ENCODE measurements around the gene C11orf21. TPM values are rescaled to one million over a fixed set of nuclear protein-coding genes. Genes with fewer than 3 reads are reported as not detected.
A peak's percentile ranks its signal among the peaks of the same experiment; 100 is the strongest.

Gene C11orf21
- polyA plus RNA-seq, 3 donors, result 10.8 to 135 (median 13.1) TPM

DNA sequence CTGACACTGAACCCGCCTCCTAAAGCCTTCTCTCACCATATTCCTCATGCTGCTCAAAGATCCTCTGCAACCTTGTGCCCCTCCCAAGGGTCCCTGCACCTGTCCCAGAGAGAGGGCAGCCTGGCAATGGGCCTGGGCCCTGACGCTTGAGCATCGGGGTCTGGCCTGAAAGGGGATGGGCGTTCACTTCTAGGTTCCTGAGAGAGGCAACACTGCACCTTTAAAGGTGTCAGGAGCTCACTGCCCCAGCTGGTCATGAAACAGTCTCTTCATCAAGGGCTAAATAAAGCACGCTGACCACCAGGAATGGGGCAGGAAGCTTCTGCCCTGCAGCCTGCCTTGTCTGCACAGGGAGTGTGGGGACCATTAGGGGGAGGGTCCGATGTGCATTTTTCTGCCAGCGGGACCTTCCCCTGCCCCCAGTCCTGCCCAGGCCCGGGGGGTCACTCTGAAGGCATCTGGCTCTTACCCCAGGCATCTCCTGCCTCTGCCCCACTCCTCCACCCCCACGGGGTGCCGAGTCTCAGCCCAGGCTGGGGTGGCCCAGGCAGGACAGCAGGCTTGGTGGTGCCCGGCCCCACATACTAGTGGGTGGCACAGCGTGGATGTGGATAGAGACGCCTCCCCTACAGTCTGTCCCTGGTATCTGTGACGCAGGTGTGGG is 3.5 kb downstream of the C11orf21 start:
- Histone ChIP-seq H3K27ac (ENCODE audit: low read depth in 1 of 2, low read length in 2 of 2) (no peak overlapping the region), H3K4me1 (ENCODE audit: control insufficient read depth in 1 of 2, insufficient read depth in 2 of 2, low read length in 2 of 2) (peaks cover 40 to 53% of the 10 kb centered on the region in 2 donors), H3K79me2 (ENCODE audit: insufficient read depth, low read length) (peaks cover 46% of the 10 kb centered on the region), H4K20me1 (ENCODE audit: insufficient read depth, low read length) (peaks cover 56% of the 10 kb centered on the region), H3K27me3 (ENCODE audit: control insufficient read depth in 2 of 2, insufficient read depth in 2 of 2, low read length in 2 of 2) (peaks cover 0 to 2% of the 10 kb centered on the region in 2 donors), H3K9ac (ENCODE audit: insufficient read depth, low read length, poor library complexity, severe bottlenecking) (no peak overlapping the region), H3K36me3 (replicated peaks in 1 of 2; ENCODE audit: control insufficient read depth in 1 of 2, insufficient read depth in 2 of 2, low read length in 2 of 2) (peaks cover 29 to 34% of the 10 kb centered on the region in 2 donors), H2AFZ (ENCODE audit: insufficient read depth, low read depth, low read length, poor library complexity, severe bottlenecking) (no peak overlapping the region), H3K4me2 (replicated peaks; ENCODE audit: extremely low read depth, low read length, poor library complexity, severe bottlenecking) (no peak overlapping the region), H3K4me3 (replicated peaks in 1 of 3; ENCODE audit: low read depth in 2 of 3, low read length in 3 of 3) (no peak overlapping the region), H3K9me3 (replicated peaks in 1 of 2; ENCODE audit: control insufficient read depth in 1 of 2, insufficient read depth in 1 of 2, low read length in 2 of 2) (no peaks in the 10 kb centered on the region)
- intact Hi-C loops (cut with micrococcal nuclease), result loop anchor here in 1 of 2 donors (5.0 kb wide), 1 partner anchor 101 kb away; no protein-coding TSS in a partner anchor
- H3K4me1 Mint-ChIP-seq, result peaks cover 58% of the 10 kb centered on the region
- H3K9me3 Mint-ChIP-seq, result peaks cover 0 to 3% (median 0%) of the 10 kb centered on the region in 7 donors
- DNase-seq, result no peak
- TF ChIP-seq, protein P1, sequence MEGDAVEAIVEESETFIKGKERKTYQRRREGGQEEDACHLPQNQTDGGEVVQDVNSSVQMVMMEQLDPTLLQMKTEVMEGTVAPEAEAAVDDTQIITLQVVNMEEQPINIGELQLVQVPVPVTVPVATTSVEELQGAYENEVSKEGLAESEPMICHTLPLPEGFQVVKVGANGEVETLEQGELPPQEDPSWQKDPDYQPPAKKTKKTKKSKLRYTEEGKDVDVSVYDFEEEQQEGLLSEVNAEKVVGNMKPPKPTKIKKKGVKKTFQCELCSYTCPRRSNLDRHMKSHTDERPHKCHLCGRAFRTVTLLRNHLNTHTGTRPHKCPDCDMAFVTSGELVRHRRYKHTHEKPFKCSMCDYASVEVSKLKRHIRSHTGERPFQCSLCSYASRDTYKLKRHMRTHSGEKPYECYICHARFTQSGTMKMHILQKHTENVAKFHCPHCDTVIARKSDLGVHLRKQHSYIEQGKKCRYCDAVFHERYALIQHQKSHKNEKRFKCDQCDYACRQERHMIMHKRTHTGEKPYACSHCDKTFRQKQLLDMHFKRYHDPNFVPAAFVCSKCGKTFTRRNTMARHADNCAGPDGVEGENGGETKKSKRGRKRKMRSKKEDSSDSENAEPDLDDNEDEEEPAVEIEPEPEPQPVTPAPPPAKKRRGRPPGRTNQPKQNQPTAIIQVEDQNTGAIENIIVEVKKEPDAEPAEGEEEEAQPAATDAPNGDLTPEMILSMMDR (IDR thresholded peaks at IDR 0.05), result no peak
- peak overlapping the region in 1 of 7 donors; percentile 14 for H3K27ac Mint-ChIP-seq
- no peak overlapping the region for H3K4me3 Mint-ChIP-seq
- WGBS (ENCODE audit: insufficient coverage), result 97% methylated on average over 10 of the region's 14 CpGs
- H3K36me3 Mint-ChIP-seq, result peaks cover 15 to 30% of the 10 kb centered on the region in 2 donors
- H3K27me3 Mint-ChIP-seq (ENCODE audit: low read depth in 3 of 3), result peaks cover 2 to 9% (median 5%) of the 10 kb centered on the region in 3 donors

- H3K27me3 ChIP-seq (ENCODE audit: control insufficient read depth in 2 of 2, insufficient read depth in 2 of 2, low read length in 2 of 2), result peaks cover 0 to 2% of the 10 kb centered on the region in 2 donors
- intact Hi-C loops (cut with micrococcal nuclease), result loop anchor here in 1 of 2 donors (5.0 kb wide), 1 partner anchor 100 kb away; no protein-coding TSS in a partner anchor
- Mint-ChIP-seq H3K4me1 (peaks cover 53% of the 10 kb centered on the region), H3K36me3 (peaks cover 15 to 30% of the 10 kb centered on the region in 2 donors), H3K4me3 (no peak overlapping the region), H3K9me3 (peaks cover 0 to 3% (median 0%) of the 10 kb centered on the region in 7 donors), H3K27me3 (ENCODE audit: low read depth in 3 of 3) (peaks cover 5 to 10% (median 7%) of the 10 kb centered on the region in 3 donors), H3K27ac (peak overlapping the region in 2 of 7 donors; percentile 14 to 28)
- no peak for DNase-seq
- H3K79me2 ChIP-seq (ENCODE audit: insufficient read depth, low read length), result peaks cover 39% of the 10 kb centered on the region
- H3K27ac ChIP-seq (ENCODE audit: low read depth in 1 of 2, low read length in 2 of 2), result no peak overlapping the region
- no peak overlapping the region for H3K4me2 ChIP-seq (replicated peaks; ENCODE audit: extremely low read depth, low read length, poor library complexity, severe bottlenecking)
- TF ChIP-seq, protein P1 (IDR thresholded peaks at IDR 0.05), result no peak
- peaks cover 29 to 34% of the 10 kb centered on the region in 2 donors for H3K36me3 ChIP-seq (replicated peaks in 1 of 2; ENCODE audit: control insufficient read depth in 1 of 2, insufficient read depth in 2 of 2, low read length in 2 of 2)
- H3K4me3 ChIP-seq (replicated peaks in 1 of 3; ENCODE audit: low read depth in 2 of 3, low read length in 3 of 3), result no peak overlapping the region
- no peak overlapping the region for H3K9ac ChIP-seq (ENCODE audit: insufficient read depth, low read length, poor library complexity, severe bottlenecking)
- H4K20me1 ChIP-seq (ENCODE audit: insufficient read depth, low read length), result peaks cover 56% of the 10 kb centered on the region
- no peaks in the 10 kb centered on the region for H3K9me3 ChIP-seq (replicated peaks in 1 of 2; ENCODE audit: control insufficient read depth in 1 of 2, insufficient read depth in 1 of 2, low read length in 2 of 2)
- H3K4me1 ChIP-seq (ENCODE audit: control insufficient read depth in 1 of 2, insufficient read depth in 2 of 2, low read length in 2 of 2), result peaks cover 33 to 47% of the 10 kb centered on the region in 2 donors
- WGBS (ENCODE audit: insufficient coverage), result no CpG with 5 or more reads among the region's 1 CpG
- H2AFZ ChIP-seq (ENCODE audit: insufficient read depth, low read depth, low read length, poor library complexity, severe bottlenecking), result no peak overlapping the region
These were observed 4.1 kb downstream of the C11orf21 start for GRCh38 chr11:2297623-2298030.

Measured in CD14-positive monocyte (primary cell).